HepG2 (cell line): ENCODE data around the gene C1orf159. TPM values are rescaled to one million over a fixed set of nuclear protein-coding genes. Genes with fewer than 3 reads are reported as not detected.

ENCODE experiments used
- ATAD3A ChIP-seq: sonication (generic); formaldehyde crosslinking; IDR thresholded peaks from 2 replicates; pipeline ENCODE4 v1.4.0; 2020; ENCODE audit warnings: missing genetic modification reagents
- DRAP1 ChIP-seq: IDR thresholded peaks from 2 replicates; pipeline ENCODE4 v1.6.1; 2016; ENCODE audit warnings: missing genetic modification reagents, missing compliant biosample characterization
- E2F5 ChIP-seq: sonication (generic); formaldehyde crosslinking; conservative IDR thresholded peaks from 2 replicates; pipeline ENCODE4 v1.4.0; 2020; ENCODE audit warnings: missing genetic modification reagents
- SRSF4 ChIP-seq: fragments of 200-400 bp; formaldehyde crosslinking; IDR thresholded peaks from one replicate; pipeline ENCODE4 v1.6.1; 2018; ENCODE audit warnings: mild to moderate bottlenecking, low read depth, low read length, moderate library complexity; ENCODE audit not compliant: poor library complexity, severe bottlenecking
- ZBTB37 ChIP-seq: sonication (generic); formaldehyde crosslinking; IDR thresholded peaks from 2 replicates; pipeline ENCODE4 v1.4.0; 2020; ENCODE audit warnings: mild to moderate bottlenecking, missing genetic modification reagents
- ZNF460 ChIP-seq: sonication (generic); formaldehyde crosslinking; IDR thresholded peaks from 2 replicates; pipeline ENCODE4 v1.5.1; 2020; ENCODE audit warnings: missing genetic modification reagents, mild to moderate bottlenecking, borderline replicate concordance
- ZNF644 ChIP-seq: IDR thresholded peaks from 2 replicates; pipeline ENCODE4 v1.6.1; 2016; ENCODE audit warnings: low read depth
- ZNF761 ChIP-seq: sonication (generic); formaldehyde crosslinking; conservative IDR thresholded peaks from 2 replicates; pipeline ENCODE4 v1.4.0; 2020; ENCODE audit warnings: mild to moderate bottlenecking, missing genetic modification reagents
- ZSCAN21 ChIP-seq: sonication (generic); formaldehyde crosslinking; IDR thresholded peaks from 2 replicates; pipeline ENCODE4 v1.8.0; 2022; ENCODE audit warnings: mild to moderate bottlenecking, missing genetic modification reagents, moderate library complexity, borderline replicate concordance
- polyA plus RNA-seq, 8 experiments: library from polyadenylated mRNA; depleted of rRNA in 3 of 8; stranded (reverse) in 7 of 8; unstranded in 1 of 8; fragments of >200 nt; fragmentation: Illumina TruSeq in 4 of 8; extraction: Trizol in 4 of 8; gene quantifications; 2 replicates each; pipeline versions ENCODE4 v1.2.1 to v1.2.3, GENCODE V29; 2011 to 2016; ENCODE audit warnings: low read depth in 4 of 8, missing spikeins in 1 of 8, mixed read lengths in 1 of 8; ENCODE audit not compliant: insufficient read depth in 1 of 8
- total RNA-seq, 5 experiments: library from RNA; depleted of rRNA; stranded (reverse); fragments of >200 nt; fragmentation: Illumina TruSeq; extraction: Trizol; gene quantifications; 2 replicates each; pipeline ENCODE4 v1.2.3, GENCODE V29; 2016; ENCODE audit warnings: low read depth in 1 of 5

C1orf159 gene
- total and polyA plus RNA-seq, 2 of the 13 experiments (the other 11 are each of a cell fraction or from before 2014, with no cell fraction given) = 3.8 to 6.7 TPM

- no peak for TF ChIP-seq E2F5 (CRISPR knock-in tag)
- no peak for TF ChIP-seq ZNF644 (CRISPR knock-in tag)
- TF ChIP-seq SRSF4 = no peak
- TF ChIP-seq ATAD3A = no peak
- no peak for TF ChIP-seq ZNF761 (CRISPR knock-in tag)
- no peak for TF ChIP-seq ZNF460 (CRISPR knock-in tag)
- no peak for TF ChIP-seq ZSCAN21 (CRISPR knock-in tag)
- no peak for TF ChIP-seq DRAP1 (CRISPR knock-in tag)
- TF ChIP-seq ZBTB37 (CRISPR knock-in tag) = no peak
These were observed 16.2 kb downstream of the C1orf159 start (continued) for GRCh38 chr1:1099506-1100183.
